H1 (cell line): Measurements from ENCODE around the gene BPIFA2. TPM values are rescaled to one million over a fixed set of nuclear protein-coding genes. Genes with fewer than 3 reads are reported as not detected.

Experiments used
- CHD7 ChIP-seq: fragments of 300-600 bp; sonication (generic); IDR thresholded peaks from 2 replicates; pipeline ENCODE4 v1.7.1; 2012; ENCODE audit warnings: low read length, moderate library complexity, mild to moderate bottlenecking, inconsistent platforms; ENCODE audit not compliant: insufficient replicate concordance
- FOSL1 ChIP-seq: IDR thresholded peaks from 2 replicates; pipeline ENCODE4 v1.6.1; 2011; ENCODE audit warnings: mild to moderate bottlenecking, low read depth, low read length, moderate library complexity; ENCODE audit not compliant: insufficient read depth
- NRF1 ChIP-seq: IDR thresholded peaks from 2 replicates; pipeline ENCODE4 v1.6.1; 2011; ENCODE audit warnings: mild to moderate bottlenecking, low read depth, low read length, improper control_type of control experiment
- TAF7 ChIP-seq: optimal IDR thresholded peaks from 2 replicates; pipeline ENCODE3; 2011; ENCODE audit warnings: low read depth, mild to moderate bottlenecking, inconsistent platforms, low read length, moderate library complexity, borderline replicate concordance
- polyA plus RNA-seq, 7 experiments: library from polyadenylated mRNA; depleted of rRNA in 3 of 7; stranded (reverse) in 5 of 7; unstranded in 2 of 7; fragments of >200 nt in 5 of 7; fragments of 200-250 nt in 2 of 7; gene quantifications; 1 replicate in 5 of 7; 2 replicates in 1 of 7; 4 replicates in 1 of 7; pipeline versions ENCODE4 v1.2.1 to v1.2.3, GENCODE V29; 2011 to 2013; ENCODE audit warnings: missing spikeins in 2 of 7, mixed read lengths in 2 of 7
- total RNA-seq: library from RNA; stranded (reverse); fragmentation: NEBNext Ultra II Directional; extraction: Animal tissue kit (Norgen Biotek cat#: 25700); gene quantifications from 2 replicates; pipeline ENCODE4 v1.2.1, GENCODE V29; 2021

Gene BPIFA2
- total and polyA plus RNA-seq, 2 of the 8 experiments (the other 6 are each of a cell fraction or from before 2014, with no cell fraction given) = not detected

GRCh38 chr20:33210371-33210770 lies 42.4 kb downstream of the BPIFA2 start (continued):
- no peak for TF ChIP-seq CHD7
- no peak for TF ChIP-seq NRF1
- no peak for TF ChIP-seq FOSL1
- TF ChIP-seq TAF7 = no peak
